ENCODE measurements around the gene SORBS2. TPM values are rescaled to one million over a fixed set of nuclear protein-coding genes. Genes with fewer than 3 reads are reported as not detected.

The SORBS2 gene
- total RNA-seq, 4 donors from 2014 or later = 21.5 to 118 (median 29.5) TPM

- H3K4me1 ChIP-seq = peaks cover 0 to 5% of the 10 kb centered on the region in 2 donors
- no peaks in the 10 kb centered on the region for H3K36me3 ChIP-seq
- no peaks in the 10 kb centered on the region for H3K27me3 ChIP-seq
- H3K4me3 ChIP-seq = no peak overlapping the region
- H3K27ac ChIP-seq = no peak overlapping the region
- no peaks in the 10 kb centered on the region for H3K9me3 ChIP-seq
- intact Hi-C loops (cut with DNase I; ENCODE audit: low total_unique reads) = no loop called here
- TF ChIP-seq CTCF (IDR thresholded peaks at IDR 0.05) (no peak), POLR2A (IDR thresholded peaks at IDR 0.05) (no peak)
- no peak for DNase-seq
These were observed 261.1 kb downstream of the SORBS2 start for GRCh38 chr4:185550933-185551332.

GRCh38 chr4:185549095-185549639, 262.8 kb downstream of the SORBS2 start:
- DNase-seq = no peak
- Histone ChIP-seq H3K36me3 (no peaks in the 10 kb centered on the region), H3K4me3 (no peak overlapping the region), H3K4me1 (peaks cover 0 to 1% of the 10 kb centered on the region in 2 donors), H3K27me3 (no peaks in the 10 kb centered on the region), H3K9me3 (no peaks in the 10 kb centered on the region), H3K27ac (no peak overlapping the region)
- intact Hi-C loops (cut with DNase I; ENCODE audit: low total_unique reads) = no loop called here
- TF ChIP-seq CTCF (IDR thresholded peaks at IDR 0.05) (no peak), POLR2A (IDR thresholded peaks at IDR 0.05) (no peak)

GRCh38 chr4:185548587-185548986, 263.4 kb downstream of the SORBS2 start:
- no peak for DNase-seq
- Histone ChIP-seq H3K36me3 (no peaks in the 10 kb centered on the region), H3K9me3 (no peaks in the 10 kb centered on the region), H3K4me1 (no peaks in the 10 kb centered on the region), H3K4me3 (no peak overlapping the region), H3K27me3 (no peaks in the 10 kb centered on the region), H3K27ac (no peak overlapping the region)
- TF ChIP-seq CTCF (IDR thresholded peaks at IDR 0.05) (no peak), POLR2A (IDR thresholded peaks at IDR 0.05) (no peak)
- intact Hi-C loops (cut with DNase I; ENCODE audit: low total_unique reads) = no loop called here

GRCh38 chr4:185546335-185546734, 265.7 kb downstream of the SORBS2 start:
- intact Hi-C loops (cut with DNase I; ENCODE audit: low total_unique reads) = no loop called here
- Histone ChIP-seq H3K27ac (no peak overlapping the region), H3K27me3 (no peaks in the 10 kb centered on the region), H3K4me1 (peaks cover 0 to 3% of the 10 kb centered on the region in 2 donors), H3K4me3 (no peak overlapping the region), H3K36me3 (no peaks in the 10 kb centered on the region), H3K9me3 (no peaks in the 10 kb centered on the region)
- no peak for DNase-seq
- TF ChIP-seq POLR2A (IDR thresholded peaks at IDR 0.05) (no peak), CTCF (IDR thresholded peaks at IDR 0.05) (no peak)

GRCh38 chr4:185542626-185543315, 269.2 kb downstream of the SORBS2 start:
- Histone ChIP-seq H3K9me3 (no peaks in the 10 kb centered on the region), H3K27me3 (no peaks in the 10 kb centered on the region), H3K36me3 (no peaks in the 10 kb centered on the region), H3K27ac (peak overlapping the region; percentile 81 to 85), H3K4me3 (no peak overlapping the region), H3K4me1 (peaks cover 0 to 9% of the 10 kb centered on the region in 2 donors)
- DNase-seq = peak; percentile 89 to 92
- intact Hi-C loops (cut with DNase I; ENCODE audit: low total_unique reads) = no loop called here
- TF ChIP-seq CTCF (IDR thresholded peaks at IDR 0.05) = no peak
- no peak for TF ChIP-seq POLR2A (IDR thresholded peaks at IDR 0.05)

Measured in uterus (tissue), 4 donors.